Liver (tissue), 9 donors: ENCODE results near the gene PDZK1. TPM values are rescaled to one million over a fixed set of nuclear protein-coding genes. Genes with fewer than 3 reads are reported as not detected.

Experiments used
- DNase-seq: peaks from one replicate; pipeline ENCODE4 v3.0.0-alpha.2; 2017; ENCODE audit warnings: low spot score
- H3K27ac ChIP-seq, 2 donors: one replicate each; pipeline ENCODE4 v1.7.0; 2013; ENCODE audit warnings: inconsistent platforms in 2 of 2, low read length in 2 of 2, control low read depth in 1 of 2, low read depth in 1 of 2, mild to moderate bottlenecking in 1 of 2
- H3K27me3 ChIP-seq, 4 donors: one replicate each; pipeline versions ENCODE4 v1.6.1 to v1.7.0; 2013; ENCODE audit warnings: low read length in 3 of 4, inconsistent platforms in 1 of 4, mild to moderate bottlenecking in 1 of 4, moderate library complexity in 1 of 4; ENCODE audit not compliant: control insufficient read depth in 4 of 4, insufficient read depth in 4 of 4
- H3K36me3 ChIP-seq, 4 donors: one replicate each; pipeline versions ENCODE4 v1.6.1 to v1.7.0; 2013; ENCODE audit warnings: low read length in 3 of 4, mild to moderate bottlenecking in 3 of 4, low read depth in 1 of 4, moderate library complexity in 1 of 4; ENCODE audit not compliant: control insufficient read depth in 4 of 4, insufficient read depth in 3 of 4
- H3K4me1 ChIP-seq, 4 donors: one replicate each; pipeline versions ENCODE4 v1.6.1 to v1.7.0; 2013; ENCODE audit warnings: low read length in 3 of 4, mild to moderate bottlenecking in 3 of 4, moderate library complexity in 1 of 4; ENCODE audit not compliant: control insufficient read depth in 4 of 4, insufficient read depth in 4 of 4
- H3K4me3 ChIP-seq, 3 donors: one replicate each; pipeline versions ENCODE4 v1.6.1 to v1.7.0; 2013; ENCODE audit warnings: low read length in 3 of 3, control low read depth in 1 of 3, low read depth in 1 of 3, mild to moderate bottlenecking in 1 of 3
- H3K9ac ChIP-seq, 2 donors: one replicate each; pipeline ENCODE4 v1.7.0; 2013; ENCODE audit warnings: low read length in 2 of 2, mild to moderate bottlenecking in 2 of 2, moderate library complexity in 2 of 2, control low read depth in 1 of 2, low read depth in 1 of 2
- H3K9me3 ChIP-seq, 4 donors: one replicate each; pipeline versions ENCODE4 v1.6.1 to v1.7.0; 2013; ENCODE audit warnings: low read length in 3 of 4; ENCODE audit not compliant: control insufficient read depth in 4 of 4
- ATF3 ChIP-seq: IDR thresholded peaks from 2 replicates; pipeline ENCODE4 v1.6.1; 2016; ENCODE audit warnings: antibody characterized with exemption
- CTCF ChIP-seq: fragments of 150-350 bp; IDR thresholded peaks from 2 replicates; pipeline ENCODE4 v1.5.1; 2017; ENCODE audit warnings: improper control_type of control experiment, low read depth, low read length; ENCODE audit not compliant: missing input control
- EGR1 ChIP-seq, 2 donors: IDR thresholded peaks; 2 replicates each; pipeline ENCODE4 v1.6.1; 2016 to 2018; ENCODE audit warnings: antibody characterized with exemption in 2 of 2, low read depth in 2 of 2
- FOXA1 ChIP-seq: IDR thresholded peaks from 2 replicates; pipeline ENCODE4 v1.6.1; 2016; ENCODE audit warnings: antibody characterized with exemption
- FOXA2 ChIP-seq: IDR thresholded peaks from 2 replicates; pipeline ENCODE4 v1.6.1; 2016; ENCODE audit warnings: antibody characterized with exemption
- GABPA ChIP-seq, 2 donors: IDR thresholded peaks in 1 of 2; conservative IDR thresholded peaks in 1 of 2; 2 replicates each; pipeline ENCODE4 v1.6.1; 2016; ENCODE audit warnings: antibody characterized with exemption in 2 of 2, mild to moderate bottlenecking in 1 of 2, moderate library complexity in 1 of 2
- HNF4A ChIP-seq, 2 donors: conservative IDR thresholded peaks; 2 replicates each; pipeline ENCODE4 v1.6.1; 2016; ENCODE audit warnings: antibody characterized with exemption in 2 of 2, mild to moderate bottlenecking in 2 of 2
- HNF4G ChIP-seq: IDR thresholded peaks from 2 replicates; pipeline ENCODE4 v1.6.1; 2016; ENCODE audit warnings: antibody characterized with exemption
- JUND ChIP-seq, 2 donors: IDR thresholded peaks; 2 replicates each; pipeline ENCODE4 v1.6.1; 2016; ENCODE audit warnings: antibody characterized with exemption in 2 of 2
- NR2F2 ChIP-seq: IDR thresholded peaks from 2 replicates; pipeline ENCODE4 v1.6.1; 2016; ENCODE audit warnings: antibody characterized with exemption
- RAD21 ChIP-seq, 2 donors: IDR thresholded peaks; 2 replicates each; pipeline ENCODE4 v1.6.1; 2016; ENCODE audit warnings: antibody characterized with exemption in 2 of 2, mild to moderate bottlenecking in 2 of 2
- REST ChIP-seq: IDR thresholded peaks from 2 replicates; pipeline ENCODE4 v1.6.1; 2016; ENCODE audit warnings: antibody characterized with exemption, mild to moderate bottlenecking
- RXRA ChIP-seq, 2 donors: IDR thresholded peaks; 2 replicates each; pipeline ENCODE4 v1.6.1; 2017 to 2018; ENCODE audit warnings: antibody characterized with exemption in 2 of 2, mild to moderate bottlenecking in 1 of 2
- SP1 ChIP-seq: IDR thresholded peaks from 2 replicates; pipeline ENCODE4 v1.6.1; 2018; ENCODE audit warnings: antibody characterized with exemption, mild to moderate bottlenecking
- TAF1 ChIP-seq: conservative IDR thresholded peaks from 2 replicates; pipeline ENCODE4 v1.6.1; 2016; ENCODE audit warnings: antibody characterized with exemption, mild to moderate bottlenecking
- YY1 ChIP-seq: IDR thresholded peaks from 2 replicates; pipeline ENCODE4 v1.6.1; 2016; ENCODE audit warnings: antibody characterized with exemption, mild to moderate bottlenecking
- ZBTB33 ChIP-seq: IDR thresholded peaks from 2 replicates; pipeline ENCODE4 v1.6.1; 2016; ENCODE audit warnings: antibody characterized with exemption
- WGBS: extraction: QIAGEN DNeasy Blood & Tissue Kit; methylation state at CpG from one replicate; pipeline ENCODE4 v1.1.7; 2013; 5-methylcytosine and 5-hydroxymethylcytosine counted together
- polyA plus RNA-seq, 2 donors: library from polyadenylated mRNA; stranded (reverse) in 1 of 2; unstranded in 1 of 2; fragments of 200-250 nt in 1 of 2; fragments of >200 nt in 1 of 2; fragmentation: Nextera tagmentation in 1 of 2; extraction: Ambion mirVana in 1 of 2; gene quantifications; one replicate each; pipeline versions ENCODE4 v1.2.1 to v1.2.3, GENCODE V29; 2013 to 2015
- total RNA-seq, 2 donors: library from RNA; depleted of rRNA; stranded (reverse); fragments of >200 nt; gene quantifications; one replicate each; pipeline ENCODE4 v1.2.3, GENCODE V29; 2014
- donor health status: healthy.
- donor health status: healthy.
- donor health status: healthy.
- donor health status: healthy.
- donor health status: healthy.

PDZK1 gene
- total and polyA plus RNA-seq, 4 donors = 40.5 to 85.4 (median 60.6) TPM

- no peak for TF ChIP-seq FOXA2
- TF ChIP-seq YY1 = no peak
- no peak for TF ChIP-seq JUND (IDR thresholded peaks at IDR 0.05)
- no peak for TF ChIP-seq REST
- no peak for TF ChIP-seq EGR1 (IDR thresholded peaks at IDR 0.05; ENCODE audit: low read depth in 2 of 2)
- no peak for TF ChIP-seq TAF1
- no peak for TF ChIP-seq RXRA (IDR thresholded peaks at IDR 0.05)
- no peak for TF ChIP-seq ZBTB33
- no peak for DNase-seq
- Histone ChIP-seq H3K4me3 (peak overlapping the region in 2 of 3 donors; percentile 70 to 74), H3K27ac (no peak overlapping the region), H3K27me3 (no peaks in the 10 kb centered on the region), H3K9me3 (no peaks in the 10 kb centered on the region), H3K36me3 (no peaks in the 10 kb centered on the region), H3K4me1 (peaks cover 10 to 72% (median 46%) of the 10 kb centered on the region in 4 donors), H3K9ac (no peak overlapping the region)
- 68% methylated on average over 7 of the region's 7 CpGs for WGBS
Observed at GRCh38 chr1:145705622-145706021, 1.5 kb downstream of the PDZK1 start.

GRCh38 chr1:145702826-145703225, 4.3 kb downstream of the PDZK1 start:
- no peaks in the 10 kb centered on the region for H3K9me3 ChIP-seq
- H3K9ac ChIP-seq = no peak overlapping the region
- H3K4me1 ChIP-seq = peaks cover 9 to 55% (median 30%) of the 10 kb centered on the region in 4 donors
- 77% methylated on average over 7 of the region's 7 CpGs for WGBS
- H3K36me3 ChIP-seq = no peaks in the 10 kb centered on the region
- H3K27ac ChIP-seq = no peak overlapping the region
- no peak overlapping the region for H3K4me3 ChIP-seq
- DNase-seq = no peak
- H3K27me3 ChIP-seq = no peaks in the 10 kb centered on the region
- no peak for TF ChIP-seq ZBTB33
- TF ChIP-seq FOXA2 = no peak
- no peak for TF ChIP-seq GABPA (IDR thresholded peaks at IDR 0.05 in 1 of 2, conservative IDR thresholded peaks at IDR 0.05 in 1 of 2)
- TF ChIP-seq RAD21 (IDR thresholded peaks at IDR 0.05) = no peak
- no peak for TF ChIP-seq SP1
- no peak for TF ChIP-seq HNF4A (conservative IDR thresholded peaks at IDR 0.05)
- TF ChIP-seq YY1 = no peak
- no peak for TF ChIP-seq CTCF
- no peak for TF ChIP-seq RXRA (IDR thresholded peaks at IDR 0.05)
- TF ChIP-seq ATF3 = no peak
- TF ChIP-seq HNF4G = no peak
- TF ChIP-seq FOXA1 = no peak
- TF ChIP-seq TAF1 = no peak
- no peak for TF ChIP-seq NR2F2
